HG02884 (cell line): ENCODE results near the gene USP10.

ENCODE experiments used
- ATAC-seq: cut with Tn5 transposase; IDR thresholded peaks from one replicate; pipeline ENCODE4 v1.9.1; 2021; ENCODE audit warnings: mild to moderate bottlenecking, moderate library complexity; ENCODE audit not compliant: unreplicated experiment

USP10 gene

DNA sequence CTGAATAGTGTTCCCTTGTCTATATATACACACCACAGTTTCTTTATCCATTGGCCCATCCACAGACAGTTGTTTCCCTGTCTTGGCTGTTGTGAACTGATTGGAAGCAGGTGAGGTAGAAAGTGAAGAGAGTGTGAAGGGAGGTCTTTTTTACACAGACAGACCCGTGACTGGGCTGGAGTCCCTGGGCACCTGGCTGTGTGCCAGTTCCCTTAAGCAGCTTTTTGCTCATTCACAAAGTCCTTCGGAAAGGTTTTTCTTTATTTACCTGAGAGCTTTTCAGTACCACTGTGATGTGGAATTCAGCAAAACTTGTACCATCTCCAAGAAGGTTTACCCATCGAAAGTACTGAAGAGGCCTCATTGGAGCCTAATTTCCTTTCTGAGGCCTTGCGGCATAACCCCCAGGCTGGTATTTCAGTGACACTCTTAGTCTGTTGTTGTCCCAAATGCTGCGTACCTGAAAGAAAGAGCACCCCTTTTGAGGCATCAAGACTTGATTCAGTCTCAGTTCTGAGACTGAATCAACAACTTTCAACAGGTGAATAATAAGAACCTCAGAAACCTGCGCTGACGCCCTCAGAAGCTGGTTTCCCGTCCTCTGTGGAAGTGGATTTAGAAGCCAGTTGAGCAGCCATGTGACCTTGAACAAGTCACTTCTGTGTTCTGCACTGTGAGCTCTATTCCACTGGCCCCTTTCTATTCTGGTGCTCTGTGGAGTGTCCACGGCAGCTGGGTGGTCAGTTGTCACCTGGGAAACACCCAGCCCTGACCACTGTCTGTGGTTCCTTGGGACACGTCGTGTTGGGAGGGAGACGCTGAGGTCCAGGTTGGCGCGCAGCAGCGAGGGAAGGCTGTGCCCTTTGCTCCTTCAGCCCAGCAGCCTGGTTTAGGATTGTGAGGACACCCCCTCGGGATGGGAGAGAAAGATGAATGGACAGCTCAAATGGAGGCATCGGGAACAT lies 66.1 kb downstream of the USP10 start:
- no peak for ATAC-seq

DNA sequence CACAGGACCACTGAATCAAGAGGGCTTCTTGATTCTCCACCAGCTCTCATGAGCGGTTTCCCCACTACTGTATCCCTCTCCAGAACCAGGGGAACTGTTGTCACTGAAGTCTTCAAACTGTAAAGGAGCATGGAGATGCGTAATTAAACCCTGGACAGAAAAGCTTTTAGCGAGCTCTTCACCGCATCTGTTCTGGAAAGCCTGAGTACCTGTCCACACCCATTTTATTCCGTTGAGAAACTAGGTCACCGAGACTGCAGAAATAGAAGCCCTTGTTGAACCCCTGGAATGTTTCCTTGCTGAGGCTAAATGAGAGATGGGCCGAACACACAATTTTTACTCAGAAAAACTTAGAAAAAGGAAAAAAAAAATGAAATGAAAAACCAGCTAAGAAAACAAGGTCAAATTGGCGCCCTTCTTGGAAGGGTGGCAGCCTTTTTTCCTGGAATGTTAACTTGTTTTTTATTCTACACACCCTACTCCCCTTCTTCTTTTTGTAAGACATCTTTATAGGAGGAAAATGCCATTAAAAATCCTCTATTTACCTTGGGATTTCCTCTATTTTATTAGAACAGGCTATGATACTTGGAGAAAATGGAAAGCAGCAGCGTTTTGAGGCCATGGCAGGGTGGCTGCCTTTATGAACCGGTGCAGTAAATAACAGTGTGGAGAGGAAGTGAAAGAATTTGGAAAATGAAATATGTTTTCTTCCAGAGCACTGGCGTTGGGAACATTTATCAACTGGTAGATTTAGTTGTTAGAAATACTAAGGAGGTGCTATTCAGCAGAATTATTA lies 67.4 kb downstream of the USP10 start:
- ATAC-seq, result no peak

DNA sequence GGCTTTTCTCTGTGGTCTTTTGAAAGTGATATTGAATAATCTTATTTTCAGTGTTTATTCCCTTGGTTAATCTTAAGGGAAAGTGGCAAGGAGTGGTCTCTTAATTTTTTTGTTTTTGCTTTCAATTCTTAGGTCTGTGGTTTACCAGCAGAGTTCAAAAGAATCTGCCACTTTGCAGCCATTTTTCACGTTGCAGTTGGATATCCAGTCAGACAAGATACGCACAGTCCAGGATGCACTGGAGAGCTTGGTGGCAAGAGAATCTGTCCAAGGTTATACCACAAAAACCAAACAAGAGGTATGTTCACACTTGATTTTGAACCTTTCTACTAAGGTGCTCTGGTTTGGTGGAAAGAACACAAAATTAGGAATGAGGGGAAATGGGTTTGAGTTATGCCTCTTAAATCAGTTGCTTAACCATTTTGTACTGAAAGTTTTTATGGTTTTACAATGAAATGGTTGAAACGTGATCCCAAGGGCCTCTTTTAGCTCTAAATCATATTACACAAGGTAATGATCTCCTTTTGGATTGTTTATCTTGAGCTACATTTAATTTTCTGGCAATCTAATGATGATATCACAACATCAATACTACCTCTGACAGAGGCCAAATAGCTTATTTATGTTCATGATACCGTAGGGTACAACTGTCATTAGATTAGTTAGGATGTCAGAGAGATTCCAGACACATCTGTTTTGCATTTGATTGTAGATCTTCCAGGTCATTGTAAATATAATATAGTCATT lies 68.4 kb downstream of the USP10 start:
- no peak for ATAC-seq

DNA sequence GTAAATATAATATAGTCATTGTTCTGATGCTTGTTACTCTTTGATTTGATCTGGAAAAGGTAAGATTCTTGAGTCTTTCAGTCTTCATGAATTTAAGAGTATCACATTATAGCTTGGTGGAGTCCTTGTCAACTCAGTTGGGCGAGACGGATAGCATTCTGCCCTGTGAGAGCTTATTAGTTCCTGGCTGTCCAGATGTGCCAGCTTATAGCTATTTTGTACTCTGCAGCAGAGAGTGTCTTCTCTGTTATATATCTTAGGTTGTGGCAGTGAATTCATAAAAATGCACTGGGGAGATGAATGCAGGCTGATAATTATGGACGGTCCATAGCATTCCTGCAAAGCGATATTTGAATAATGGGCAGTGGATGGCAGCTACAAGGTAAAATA lies 69.0 kb downstream of the USP10 start:
- ATAC-seq, result no peak

GRCh38 chr16:84769416-84769815 lies 69.6 kb downstream of the USP10 start:
- no peak for ATAC-seq

DNA sequence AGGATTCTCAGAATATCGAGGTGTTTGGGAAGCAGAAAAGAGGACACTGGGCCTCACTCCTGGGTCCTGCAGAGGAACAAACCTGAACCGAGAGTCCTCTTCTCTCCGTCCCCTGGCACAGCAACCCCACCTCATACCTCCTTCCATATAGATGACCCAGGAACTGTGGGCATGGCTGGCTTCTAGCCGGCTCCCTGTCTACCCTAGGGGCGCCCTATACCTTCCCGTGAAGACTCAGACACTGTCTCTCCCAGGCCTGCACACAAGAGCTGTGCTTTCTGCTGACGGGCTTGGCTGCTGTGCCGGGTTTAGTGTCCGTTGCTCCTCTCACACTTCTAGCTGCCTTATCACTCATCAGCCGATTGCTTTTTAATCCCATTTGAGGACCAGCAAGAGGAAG lies 73.5 kb downstream of the USP10 start:
- no peak for ATAC-seq

- ATAC-seq, result no peak
Observed at GRCh38 chr16:84774810-84775209, 75.0 kb downstream of the USP10 start.

GRCh38 chr16:84775262-84775810 lies 75.5 kb downstream of the USP10 start:
- ATAC-seq, result no peak

DNA sequence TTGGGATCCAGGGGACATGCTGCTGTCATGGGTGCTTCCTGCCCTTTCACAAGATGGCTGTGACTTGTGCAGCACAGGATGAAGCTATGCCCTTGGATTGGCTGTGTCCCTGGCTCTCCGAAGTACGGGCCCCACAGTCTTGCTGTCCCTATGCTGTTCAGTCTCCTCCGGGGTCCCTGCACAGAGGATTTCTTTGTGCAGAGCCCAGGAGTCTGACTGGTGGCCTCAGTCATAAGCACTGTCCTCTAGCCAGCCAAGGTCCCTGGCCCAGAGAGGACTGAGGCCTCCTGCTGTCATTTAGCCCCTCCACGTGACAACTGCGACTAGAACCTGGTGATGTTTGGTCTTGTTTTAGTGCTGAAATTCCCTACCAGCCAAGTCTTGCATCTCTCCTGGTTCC lies 77.6 kb downstream of the USP10 start:
- ATAC-seq, result no peak

GRCh38 chr16:84778720-84779119 lies 78.9 kb downstream of the USP10 start:
- no peak for ATAC-seq

DNA sequence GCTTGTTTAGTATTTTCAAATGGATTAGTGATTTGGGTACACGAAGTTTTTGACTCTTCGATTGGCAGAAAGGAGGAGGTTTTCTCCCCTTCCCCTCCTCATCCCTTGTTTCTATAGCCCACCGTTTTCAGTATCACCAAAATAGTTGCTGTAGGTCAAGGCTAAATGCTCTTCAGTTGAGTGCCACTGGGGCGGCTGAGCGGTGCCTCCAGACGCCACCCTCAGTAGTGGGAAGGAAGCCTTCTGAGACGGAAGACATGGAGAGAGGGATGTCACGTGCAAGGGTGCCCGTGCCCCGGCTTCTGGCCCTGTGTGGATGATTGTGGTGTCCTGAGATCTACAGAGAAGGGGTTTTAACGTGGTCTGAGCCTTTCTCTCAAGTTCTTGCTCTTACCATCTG lies 80.3 kb downstream of the USP10 start:
- ATAC-seq, result no peak

GRCh38 chr16:84780544-84781376 lies 81.0 kb downstream of the USP10 start:
- ATAC-seq, result no peak

GRCh38 chr16:84782846-84783245 lies 83.0 kb downstream of the USP10 start:
- ATAC-seq, result no peak

DNA sequence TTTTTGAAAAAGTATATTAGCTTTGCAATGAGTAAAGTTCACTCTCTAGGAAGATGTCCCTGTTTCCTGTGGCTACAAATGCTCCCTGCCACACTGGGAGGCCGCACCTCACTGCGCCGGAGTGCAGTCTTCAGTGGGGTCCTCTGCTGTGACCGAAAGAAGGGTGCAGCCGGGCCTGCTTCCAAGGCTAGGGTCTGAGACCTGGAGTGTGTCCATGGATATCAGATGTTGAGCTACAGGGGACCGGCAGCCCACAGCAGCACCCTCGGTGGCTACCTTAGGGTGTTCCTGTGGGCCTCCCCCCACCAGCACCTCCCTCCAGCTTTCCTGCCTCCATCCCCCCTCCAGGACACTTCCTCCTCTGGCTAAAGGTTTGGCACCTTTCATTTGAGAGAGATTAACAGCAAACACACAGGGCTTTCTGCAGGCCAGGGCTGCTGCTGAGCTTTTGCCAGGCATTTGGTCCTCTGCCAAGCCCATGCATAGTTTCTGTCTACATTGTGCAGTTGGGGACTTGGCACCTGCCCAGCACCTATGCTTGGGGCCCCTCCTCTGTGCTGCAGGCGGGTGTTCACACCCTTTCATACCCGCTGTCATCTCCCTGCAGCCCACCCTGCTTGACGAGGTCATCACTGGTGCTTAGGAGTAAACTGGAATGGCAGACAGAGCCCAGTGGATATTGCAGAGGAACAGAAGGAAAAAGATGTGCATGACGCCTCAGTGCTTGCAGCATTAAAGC lies 86.2 kb downstream of the USP10 start:
- no peak for ATAC-seq

DNA sequence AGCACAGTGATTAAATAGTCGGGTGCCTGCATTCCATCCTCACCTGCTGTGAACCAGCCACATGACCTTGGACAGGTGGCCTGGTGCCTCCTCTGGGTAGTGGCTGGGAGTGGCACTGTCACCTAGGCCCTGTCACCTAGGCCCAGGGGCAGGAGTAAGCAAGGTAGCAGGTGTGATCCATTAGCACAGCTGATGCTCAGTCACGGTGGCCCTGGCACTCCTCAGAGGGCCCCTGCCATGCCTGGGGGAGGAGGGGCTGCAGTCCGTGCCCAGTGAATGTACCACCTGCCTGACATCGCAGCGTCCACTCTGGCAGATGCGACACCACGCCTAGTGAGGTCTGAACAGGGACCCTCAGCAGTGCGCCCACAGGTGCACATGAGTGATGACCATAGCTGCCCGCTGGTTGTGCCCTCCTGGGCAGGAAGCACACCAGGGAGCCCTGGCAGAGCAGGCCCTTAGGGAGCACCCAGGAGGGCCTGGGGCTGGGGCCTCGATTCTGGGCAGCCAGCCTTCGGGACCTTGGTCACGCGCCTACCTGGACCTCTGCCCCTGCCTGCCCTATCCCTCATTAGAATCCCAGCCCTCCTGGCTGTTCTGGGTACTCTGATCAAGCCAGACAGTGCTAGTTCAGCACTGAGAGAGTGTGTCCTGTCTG lies 86.9 kb downstream of the USP10 start:
- ATAC-seq, result no peak

- ATAC-seq, result no peak
Observed at GRCh38 chr16:84787263-84787622, 87.4 kb downstream of the USP10 start.

GRCh38 chr16:84788920-84789391 lies 89.2 kb downstream of the USP10 start:
- ATAC-seq, result no peak

- ATAC-seq, result no peak
Observed at GRCh38 chr16:84789431-84789830, 89.6 kb downstream of the USP10 start.

GRCh38 chr16:84790301-84790700 lies 90.5 kb downstream of the USP10 start:
- no peak for ATAC-seq
